ENCODE data around the gene SLC12A8.

Gene SLC12A8

DNA sequence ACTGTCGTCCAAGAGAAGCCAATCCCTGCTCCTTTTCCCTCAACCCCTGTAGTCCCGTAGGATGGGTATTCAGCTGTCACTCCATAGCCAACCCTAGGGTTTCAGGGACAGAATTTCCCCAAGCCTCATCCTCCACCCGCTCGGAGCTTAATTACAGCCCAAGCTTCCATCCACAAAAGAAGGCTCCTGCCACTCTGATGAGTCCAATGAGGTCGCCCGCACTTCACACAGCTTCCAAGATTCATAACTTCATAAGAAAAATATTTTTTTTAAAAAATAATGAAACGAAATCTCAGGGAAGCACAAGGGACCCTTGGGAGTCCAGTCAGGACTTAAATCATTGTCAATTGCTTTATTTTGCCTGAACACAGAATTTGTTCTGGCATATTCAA lies 75.6 kb downstream of the SLC12A8 start:
- DNase-seq, result no peak

GRCh38 chr3:125136515-125136914 lies 76.0 kb downstream of the SLC12A8 start:
- no peak for DNase-seq

- DNase-seq, result no peak
Measured at GRCh38 chr3:125134952-125135351, 77.6 kb downstream of the SLC12A8 start.

- DNase-seq, result no peak
Measured at GRCh38 chr3:125132815-125133214, 79.7 kb downstream of the SLC12A8 start.

DNA sequence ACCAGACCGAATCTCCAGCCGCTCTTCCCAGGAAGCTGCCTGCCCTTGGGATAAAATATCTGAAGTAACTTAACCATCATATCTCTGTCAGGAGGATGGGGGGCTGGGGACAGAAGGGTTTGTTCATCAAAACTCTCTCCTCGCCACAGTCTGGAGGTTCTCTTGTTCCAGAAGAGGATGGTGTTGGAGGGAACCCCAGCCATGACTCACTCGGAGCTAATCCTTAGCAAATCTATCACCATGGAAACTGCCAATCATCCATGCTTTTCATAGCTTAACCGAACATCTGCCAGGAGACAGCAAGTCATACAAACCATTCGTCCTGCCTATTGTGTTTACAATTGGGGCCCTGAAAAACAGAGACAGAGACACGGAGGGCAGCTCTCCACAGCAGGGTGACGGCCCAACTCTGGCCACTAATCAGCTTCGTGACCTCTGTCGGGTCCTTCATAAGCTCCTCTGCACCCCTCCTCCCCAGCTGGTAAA lies 83.0 kb downstream of the SLC12A8 start:
- peak; percentile 56 for DNase-seq

DNA sequence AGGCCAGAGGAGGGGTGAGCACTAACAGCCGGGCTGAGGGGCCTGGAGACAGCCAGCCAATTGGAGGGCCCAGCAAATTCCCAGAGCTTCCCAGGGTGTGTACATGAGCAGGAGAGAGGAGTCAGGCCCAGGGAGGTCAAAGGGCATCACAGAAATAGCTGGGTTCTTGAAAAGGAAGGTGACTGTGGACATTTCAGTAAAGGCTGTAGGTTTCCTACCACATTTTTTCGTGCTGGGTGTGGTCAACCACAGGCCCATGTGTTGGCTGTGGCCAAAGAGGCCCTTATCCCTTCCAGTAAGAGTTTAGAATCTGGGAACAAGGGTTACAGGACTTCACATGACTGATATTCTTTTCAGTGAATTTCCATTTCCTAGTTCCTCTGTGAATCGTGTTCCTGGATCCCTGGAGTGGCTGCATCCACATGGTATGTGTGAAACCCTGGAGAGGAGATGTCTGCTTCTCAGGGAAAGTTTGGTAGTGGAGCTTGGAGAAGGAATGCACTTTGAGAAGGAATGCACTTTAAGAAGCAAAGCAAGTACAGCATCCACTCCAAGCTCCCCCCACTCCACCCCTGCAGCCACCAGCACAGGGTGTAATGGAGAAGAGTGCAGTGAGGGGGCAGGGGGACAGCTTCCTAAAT lies 83.6 kb downstream of the SLC12A8 start:
- DNase-seq, result no peak

GRCh38 chr3:125126323-125126722 lies 86.2 kb downstream of the SLC12A8 start:
- DNase-seq, result no peak

GRCh38 chr3:125125821-125126245 lies 86.7 kb downstream of the SLC12A8 start:
- DNase-seq, result peak; percentile 60

DNA sequence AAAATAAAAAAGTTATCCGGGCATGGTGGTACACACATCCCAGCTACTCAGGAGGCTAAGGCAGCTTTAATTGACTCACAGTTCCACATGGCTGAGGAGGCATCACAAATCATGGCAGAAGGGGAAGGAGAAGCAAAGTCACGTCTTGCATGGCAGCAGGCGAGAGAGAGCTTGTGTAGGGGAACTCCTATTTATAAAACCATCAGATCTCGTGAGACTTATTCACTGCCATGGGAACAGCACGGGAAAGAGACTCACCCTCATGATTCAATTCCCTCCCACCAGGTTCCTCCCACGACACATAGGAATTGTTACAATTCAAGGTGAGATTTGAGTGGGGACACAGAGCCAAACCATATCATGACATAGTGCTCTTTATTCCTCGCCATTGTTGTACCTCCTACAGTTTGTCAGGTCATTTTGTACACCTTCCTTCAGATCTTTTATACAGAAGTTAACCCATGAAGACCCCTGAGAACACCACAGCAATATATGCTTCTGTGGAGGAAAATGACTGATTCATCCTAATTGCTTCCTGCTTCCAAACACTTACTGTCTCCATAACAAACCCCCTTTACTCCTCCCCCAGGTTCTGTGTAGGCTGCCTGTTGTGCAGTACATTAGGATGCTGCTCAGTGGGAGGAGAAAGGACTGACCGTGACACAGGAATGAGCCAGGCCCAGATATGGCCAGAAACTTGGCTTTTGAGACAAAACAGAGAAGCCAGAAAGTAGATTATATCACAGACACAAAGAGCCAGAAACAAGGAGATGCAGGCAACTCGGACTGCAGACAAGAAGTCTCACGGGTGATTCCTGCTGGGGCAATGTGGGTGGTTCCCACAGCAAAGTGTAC lies 88.9 kb downstream of the SLC12A8 start:
- no peak for DNase-seq

DNA sequence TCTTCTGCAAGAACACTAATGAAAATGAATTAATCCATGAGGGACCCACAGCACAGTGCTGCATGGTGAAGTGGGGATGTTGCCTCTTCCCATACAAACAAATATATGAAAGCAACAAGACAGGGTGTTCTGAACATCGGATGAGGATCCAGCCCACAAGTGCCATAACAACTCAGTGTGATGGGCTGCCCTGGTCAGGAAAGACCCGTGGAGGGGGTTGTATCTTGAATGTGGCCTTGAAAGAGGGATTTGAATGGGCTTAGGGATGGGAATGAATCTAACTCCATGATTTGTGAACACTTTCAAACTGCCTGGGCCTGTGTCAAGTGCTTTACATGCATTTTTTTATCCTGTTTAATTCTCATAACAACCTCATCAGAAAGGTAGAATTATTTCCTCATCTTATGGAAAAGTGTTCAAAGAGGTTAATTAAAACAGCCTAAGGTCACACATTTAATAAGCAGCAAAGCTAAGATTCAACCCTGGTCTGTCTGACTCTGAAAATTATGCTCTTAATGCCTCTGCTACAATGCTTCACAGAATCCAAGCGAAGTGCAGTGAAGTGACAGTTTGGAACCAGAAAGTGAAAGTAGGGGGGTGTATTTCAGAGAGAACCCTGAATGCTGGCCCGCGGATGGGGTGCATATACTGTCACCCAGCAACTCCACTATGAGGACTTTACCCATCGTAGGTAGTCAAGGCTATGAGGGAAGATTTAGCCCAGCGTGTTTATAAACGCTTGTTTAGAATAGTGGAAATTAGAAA lies 91.1 kb downstream of the SLC12A8 start:
- no peak for DNase-seq

GRCh38 chr3:125120379-125121122 lies 92.0 kb downstream of the SLC12A8 start:
- no peak for DNase-seq

- DNase-seq, result no peak
Measured at GRCh38 chr3:125119752-125120378, 92.7 kb downstream of the SLC12A8 start.

DNA sequence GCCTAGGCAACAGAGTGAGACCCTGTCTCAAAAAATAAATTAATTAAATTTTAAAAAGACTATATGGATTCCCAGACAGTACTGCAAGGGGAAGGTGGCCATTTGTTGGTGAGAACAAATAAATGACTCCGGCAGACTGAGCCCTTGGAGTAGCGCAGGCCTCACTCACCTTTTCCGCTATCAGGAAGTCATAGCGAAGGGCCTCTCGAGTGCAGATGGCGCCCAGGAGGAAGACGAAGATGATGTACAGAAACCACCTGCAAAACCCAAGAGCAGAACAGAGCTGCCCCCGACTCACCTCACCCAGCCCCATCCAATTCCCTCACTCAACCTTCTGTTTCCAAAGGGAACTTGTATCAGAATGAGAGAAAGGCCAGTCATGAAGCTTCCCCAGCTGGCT lies 93.9 kb downstream of the SLC12A8 start:
- DNase-seq, result no peak

GRCh38 chr3:125117631-125118191 lies 94.8 kb downstream of the SLC12A8 start:
- DNase-seq, result no peak

DNA sequence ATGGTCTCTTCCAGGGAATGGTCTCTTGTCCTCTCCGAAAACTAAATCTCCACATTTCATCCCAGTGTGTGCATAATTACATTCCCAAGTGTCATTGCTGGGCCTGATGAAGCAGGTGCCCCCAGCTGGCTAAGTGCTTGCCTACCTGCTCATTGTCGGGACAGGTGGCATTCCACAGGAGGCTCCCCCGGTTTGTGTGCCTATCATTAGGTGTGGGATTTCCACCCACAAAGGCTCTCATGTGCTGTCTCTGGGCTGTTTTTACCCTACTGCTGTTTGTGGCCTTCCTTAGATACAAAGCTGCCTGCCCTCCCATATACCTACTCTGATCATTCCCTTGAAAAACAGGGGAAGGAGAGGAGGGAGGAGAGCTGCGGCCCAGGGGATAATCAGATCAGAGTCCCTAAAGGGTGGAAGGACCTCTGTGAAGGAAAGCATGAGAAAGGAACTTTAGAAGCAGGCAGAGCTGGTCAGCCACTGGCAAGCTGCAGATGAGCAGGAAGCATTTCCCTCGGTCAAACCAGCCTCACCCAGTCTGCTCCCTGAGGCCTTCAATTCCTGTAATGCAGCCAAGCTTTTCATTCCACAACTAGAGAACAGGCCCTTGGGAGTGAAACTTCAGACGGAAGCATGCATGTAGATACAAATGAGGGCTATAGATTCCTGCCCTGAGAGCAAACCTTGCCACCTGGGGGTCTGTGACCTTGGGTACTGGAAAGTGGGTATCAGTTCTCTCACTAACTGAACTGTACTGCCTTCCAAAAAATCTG lies 96.1 kb downstream of the SLC12A8 start:
- DNase-seq, result peak; percentile 27

- no peak for DNase-seq
Measured at GRCh38 chr3:125115640-125116039, 96.9 kb downstream of the SLC12A8 start.

DNA sequence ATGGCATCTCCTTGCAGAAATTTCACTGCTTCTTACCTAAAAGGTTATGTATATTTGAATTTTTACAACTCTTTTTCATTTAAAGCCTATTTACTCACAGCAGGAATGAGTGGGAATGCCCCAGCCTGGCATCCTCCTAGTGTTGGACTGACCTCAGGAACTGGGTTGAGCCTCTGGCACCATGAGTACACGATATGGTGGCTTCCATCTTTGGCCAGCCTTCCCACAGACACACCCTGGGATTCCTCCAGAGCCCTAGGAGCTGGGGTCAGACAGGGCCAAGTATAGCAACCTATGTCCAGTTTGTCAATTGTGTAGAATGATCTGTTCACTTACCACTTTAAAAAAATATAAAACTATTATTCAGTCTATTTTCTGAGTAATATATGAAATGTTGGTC lies 99.6 kb downstream of the SLC12A8 start:
- no peak for DNase-seq

DNA sequence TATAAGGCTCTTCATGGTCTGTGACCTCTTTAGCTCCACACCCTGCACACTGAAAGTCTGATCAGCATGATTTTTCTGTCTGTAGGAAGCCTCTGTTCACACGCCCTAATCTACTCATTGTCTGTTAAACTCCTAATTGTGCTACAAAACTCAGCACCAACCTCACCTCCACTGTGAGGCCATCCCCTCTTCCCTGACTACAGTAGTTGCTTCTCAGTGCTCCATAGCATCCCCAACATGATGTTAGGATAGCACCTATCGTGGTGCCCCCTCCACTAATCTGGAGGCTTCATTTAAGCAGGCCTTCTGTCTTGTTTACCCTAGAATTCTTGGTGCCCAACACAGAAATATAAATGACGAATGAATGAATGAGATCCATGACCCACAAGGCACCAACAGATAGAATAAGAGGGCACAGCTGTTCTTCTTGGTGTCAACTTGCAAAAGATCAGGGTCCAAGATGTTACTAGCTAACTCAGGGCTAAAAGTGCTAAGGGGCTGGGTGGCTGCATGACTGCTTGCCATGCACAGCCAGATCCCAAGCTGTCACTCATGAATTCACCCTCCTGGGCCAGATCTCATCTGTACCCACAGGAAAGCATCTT lies 101.6 kb downstream of the SLC12A8 start:
- DNase-seq, result no peak

DNA sequence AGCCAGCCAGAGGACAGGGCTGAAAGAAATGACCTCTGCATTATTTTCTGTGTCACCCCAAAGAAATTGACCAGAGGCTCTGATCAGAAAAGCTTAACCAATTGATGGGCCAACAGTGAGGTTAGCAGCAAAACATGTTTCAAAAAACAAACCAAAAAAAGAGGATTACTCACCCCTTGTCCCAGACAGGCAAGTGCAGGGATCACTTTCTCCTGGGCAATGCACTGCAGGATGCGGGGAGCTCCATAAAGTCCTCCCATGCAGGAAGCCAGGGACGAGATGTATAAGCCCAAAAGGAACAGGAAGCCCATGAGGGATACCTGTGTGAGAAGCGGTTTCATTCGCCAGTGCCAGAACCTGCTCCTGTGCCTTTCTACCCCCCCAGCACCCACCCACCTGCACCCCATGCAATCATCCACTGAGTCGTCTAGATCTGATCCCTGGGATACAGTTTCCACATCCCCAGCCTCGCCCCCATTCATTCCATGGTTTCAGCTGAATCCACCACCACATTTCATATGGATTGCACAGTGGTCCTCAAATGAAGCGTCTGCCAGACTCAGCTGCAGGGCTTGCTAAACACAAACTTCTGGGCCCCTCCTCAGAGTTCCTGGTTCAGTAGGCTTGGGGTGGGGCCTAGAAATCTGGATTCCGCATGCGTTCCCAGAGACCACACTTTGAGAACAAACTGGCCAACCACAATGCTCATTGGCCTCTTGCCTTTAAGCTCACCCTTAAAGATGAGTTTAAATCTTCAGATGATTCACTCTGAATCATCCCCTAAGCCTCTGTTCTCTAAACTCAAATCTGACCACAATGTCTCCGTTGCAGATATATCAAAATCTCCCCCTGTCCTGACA lies 102.3 kb downstream of the SLC12A8 start:
- DNase-seq, result peak; percentile 35

- no peak for DNase-seq
Measured at GRCh38 chr3:125109536-125109925, 103.0 kb downstream of the SLC12A8 start.
